SH-SY5Y (cell line): Measurements from ENCODE around the gene ERGIC1.

Experiments
- GATA2 ChIP-seq: IDR thresholded peaks from 2 replicates; pipeline ENCODE4 v1.6.1; 2011; ENCODE audit warnings: mild to moderate bottlenecking, low read depth, low read length
- GATA3 ChIP-seq: IDR thresholded peaks from 2 replicates; pipeline ENCODE4 v1.6.1; 2011; ENCODE audit warnings: low read depth, mild to moderate bottlenecking, low read length, moderate library complexity

DNA sequence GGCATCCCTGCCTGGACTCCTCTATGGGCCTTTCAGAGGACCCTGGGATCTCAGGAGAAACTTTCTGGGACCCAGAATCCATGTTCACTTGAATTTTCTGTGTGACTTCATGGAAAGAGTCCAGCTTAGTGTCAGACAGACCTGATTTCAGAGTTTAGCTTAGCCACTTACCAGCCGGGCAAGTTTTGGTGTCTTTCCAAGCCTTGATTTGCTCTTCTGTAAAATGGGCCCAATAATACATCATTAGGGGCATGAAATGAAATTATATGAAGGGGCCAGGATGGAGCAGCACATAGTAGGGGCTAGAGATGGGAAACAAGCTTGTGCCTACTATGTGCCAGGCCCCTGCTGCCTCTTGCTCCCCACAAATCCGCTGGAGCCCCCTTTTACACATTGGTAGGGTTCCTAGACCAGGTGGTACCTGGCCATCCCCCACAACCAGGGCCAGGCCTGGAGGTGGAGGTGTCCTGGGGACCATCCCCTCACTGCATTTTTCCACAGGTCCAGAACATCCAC lies 92.0 kb downstream of the ERGIC1 start:
- TF ChIP-seq GATA2 (no peak), GATA3 (no peak)
